ENCODE data around the gene IQGAP2.

The IQGAP2 gene

DNA sequence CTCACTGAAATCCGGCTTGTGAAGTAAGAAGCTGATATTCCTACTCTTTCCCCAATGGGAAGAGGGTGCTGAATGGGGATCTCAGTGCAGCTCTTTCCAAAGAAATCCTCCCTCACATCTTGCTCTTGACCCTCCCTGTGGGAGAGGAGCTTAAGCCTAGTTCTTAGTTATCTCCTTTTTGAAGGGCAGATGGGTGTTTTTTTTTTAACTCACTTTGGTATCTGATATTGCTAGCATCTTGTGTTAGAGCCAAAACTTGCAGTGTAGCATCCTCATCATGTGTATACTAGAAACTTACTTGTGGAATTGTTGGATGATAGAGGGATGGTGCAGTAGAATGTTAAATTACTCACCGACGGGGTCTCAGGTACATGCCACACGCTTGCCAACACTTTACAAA is 129.9 kb downstream of the IQGAP2 start:
- TF ChIP-seq, protein P1, sequence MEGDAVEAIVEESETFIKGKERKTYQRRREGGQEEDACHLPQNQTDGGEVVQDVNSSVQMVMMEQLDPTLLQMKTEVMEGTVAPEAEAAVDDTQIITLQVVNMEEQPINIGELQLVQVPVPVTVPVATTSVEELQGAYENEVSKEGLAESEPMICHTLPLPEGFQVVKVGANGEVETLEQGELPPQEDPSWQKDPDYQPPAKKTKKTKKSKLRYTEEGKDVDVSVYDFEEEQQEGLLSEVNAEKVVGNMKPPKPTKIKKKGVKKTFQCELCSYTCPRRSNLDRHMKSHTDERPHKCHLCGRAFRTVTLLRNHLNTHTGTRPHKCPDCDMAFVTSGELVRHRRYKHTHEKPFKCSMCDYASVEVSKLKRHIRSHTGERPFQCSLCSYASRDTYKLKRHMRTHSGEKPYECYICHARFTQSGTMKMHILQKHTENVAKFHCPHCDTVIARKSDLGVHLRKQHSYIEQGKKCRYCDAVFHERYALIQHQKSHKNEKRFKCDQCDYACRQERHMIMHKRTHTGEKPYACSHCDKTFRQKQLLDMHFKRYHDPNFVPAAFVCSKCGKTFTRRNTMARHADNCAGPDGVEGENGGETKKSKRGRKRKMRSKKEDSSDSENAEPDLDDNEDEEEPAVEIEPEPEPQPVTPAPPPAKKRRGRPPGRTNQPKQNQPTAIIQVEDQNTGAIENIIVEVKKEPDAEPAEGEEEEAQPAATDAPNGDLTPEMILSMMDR (conservative IDR thresholded peaks at IDR 0.05; ENCODE audit: low read length): no peak
- TF ChIP-seq EZH2phosphoT487 (IDR thresholded peaks at IDR 0.05; ENCODE audit: borderline replicate concordance): no peak

DNA sequence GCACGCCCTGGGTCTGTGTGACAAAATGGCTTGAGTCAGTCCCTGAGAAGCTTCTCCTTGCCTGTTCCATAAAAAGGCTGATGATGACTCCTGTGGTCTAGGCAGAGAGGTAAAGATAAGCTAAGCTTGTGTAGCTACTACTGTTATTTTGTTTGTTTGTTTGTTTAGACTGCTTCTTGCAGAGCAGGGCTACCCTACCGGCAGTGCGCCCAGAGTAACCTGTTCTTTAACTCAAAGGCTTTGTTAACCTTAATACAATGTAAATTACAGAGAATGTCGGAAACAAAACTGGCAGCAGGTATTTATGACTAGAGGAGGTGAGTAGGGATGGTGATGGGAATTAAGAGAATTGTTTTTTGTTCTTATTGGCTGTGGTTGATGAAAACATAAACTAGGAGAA is 132.5 kb downstream of the IQGAP2 start:
- Histone ChIP-seq H3K4me3 (ENCODE audit: low read length, poor library complexity, severe bottlenecking) (no peak overlapping the region), H3K9me2 (replicated peaks; ENCODE audit: low read depth, low read length) (no peaks in the 10 kb centered on the region), H2AFZ (ENCODE audit: low read length) (no peak overlapping the region), H3K4me1 (ENCODE audit: insufficient read depth, low read length, poor library complexity, severe bottlenecking) (peaks cover 33% of the 10 kb centered on the region), H4K20me1 (ENCODE audit: insufficient read depth, low read length, poor library complexity, severe bottlenecking) (no peaks in the 10 kb centered on the region), H3K4me2 (ENCODE audit: low read depth, low read length, poor library complexity, severe bottlenecking) (no peak overlapping the region), H3F3A (ENCODE audit: low read depth) (no peaks in the 10 kb centered on the region), H3K36me3 (ENCODE audit: insufficient read depth, low read length) (peaks cover 6% of the 10 kb centered on the region; the same call in 1 of the 2 replicates), H3K79me2 (ENCODE audit: insufficient read depth, low read length) (peaks cover 71% of the 10 kb centered on the region), H3K27me3 (ENCODE audit: insufficient read depth, low read length, poor library complexity, severe bottlenecking) (no peaks in the 10 kb centered on the region), H3K9ac (ENCODE audit: low read depth, low read length, poor library complexity, severe bottlenecking) (no peak overlapping the region), H3K9me3 (ENCODE audit: insufficient read depth, low read depth, low read length) (no peaks in the 10 kb centered on the region)
- TF ChIP-seq, protein P1 (conservative IDR thresholded peaks at IDR 0.05; ENCODE audit: low read length): no peak
- TF ChIP-seq EZH2phosphoT487 (IDR thresholded peaks at IDR 0.05; ENCODE audit: borderline replicate concordance): no peak

More for the DNA sequence above, 129.9 kb downstream of the IQGAP2 start:
- Histone ChIP-seq H3K4me3 (ENCODE audit: low read length, poor library complexity, severe bottlenecking) (no peak overlapping the region), H3K9ac (ENCODE audit: low read depth, low read length, poor library complexity, severe bottlenecking) (no peak overlapping the region), H4K20me1 (ENCODE audit: insufficient read depth, low read length, poor library complexity, severe bottlenecking) (no peaks in the 10 kb centered on the region), H3K79me2 (ENCODE audit: insufficient read depth, low read length) (peaks cover 61% of the 10 kb centered on the region), H3K9me2 (replicated peaks; ENCODE audit: low read depth, low read length) (no peaks in the 10 kb centered on the region), H3F3A (ENCODE audit: low read depth) (no peaks in the 10 kb centered on the region), H2AFZ (ENCODE audit: low read length) (no peak overlapping the region), H3K4me1 (ENCODE audit: insufficient read depth, low read length, poor library complexity, severe bottlenecking) (peaks cover 35% of the 10 kb centered on the region), H3K9me3 (ENCODE audit: insufficient read depth, low read depth, low read length) (no peaks in the 10 kb centered on the region), H3K36me3 (ENCODE audit: insufficient read depth, low read length) (peaks cover 5% of the 10 kb centered on the region; the same call in 1 of the 2 replicates), H3K27me3 (ENCODE audit: insufficient read depth, low read length, poor library complexity, severe bottlenecking) (no peaks in the 10 kb centered on the region), H3K4me2 (ENCODE audit: low read depth, low read length, poor library complexity, severe bottlenecking) (no peak overlapping the region)

DNA sequence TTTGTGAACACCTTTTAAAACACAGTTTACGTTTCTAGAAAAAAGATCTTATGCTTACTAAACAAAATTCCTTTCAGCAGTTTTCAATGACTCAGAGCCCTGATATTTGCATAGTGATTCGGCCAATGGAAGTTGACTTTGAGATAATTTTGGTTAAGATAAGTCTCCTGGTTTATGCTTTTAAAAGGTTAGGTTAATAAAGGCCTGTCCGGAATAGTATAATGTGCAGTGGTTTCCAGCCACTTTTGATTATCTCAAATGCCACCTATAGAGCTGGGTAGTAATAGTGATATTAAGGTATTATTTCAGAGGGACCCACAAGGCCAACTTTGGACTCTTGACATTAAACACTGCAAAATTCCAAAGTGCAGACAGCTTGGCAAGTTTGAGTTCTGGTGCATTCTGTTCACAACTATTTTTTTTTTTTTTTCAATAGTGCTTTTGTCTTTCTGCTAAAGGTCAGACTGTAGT is 134.0 kb downstream of the IQGAP2 start:
- peaks cover 77% of the 10 kb centered on the region for H3K79me2 ChIP-seq (ENCODE audit: insufficient read depth, low read length)
- peaks cover 6% of the 10 kb centered on the region; the same call in 1 of the 2 replicates for H3K36me3 ChIP-seq (ENCODE audit: insufficient read depth, low read length)
- H3K4me1 ChIP-seq (ENCODE audit: insufficient read depth, low read length, poor library complexity, severe bottlenecking): peaks cover 40% of the 10 kb centered on the region
- H4K20me1 ChIP-seq (ENCODE audit: insufficient read depth, low read length, poor library complexity, severe bottlenecking): no peaks in the 10 kb centered on the region
- no peaks in the 10 kb centered on the region for H3K27me3 ChIP-seq (ENCODE audit: insufficient read depth, low read length, poor library complexity, severe bottlenecking)
- no peak overlapping the region for H3K4me3 ChIP-seq (ENCODE audit: low read length, poor library complexity, severe bottlenecking)
- H2AFZ ChIP-seq (ENCODE audit: low read length): no peak overlapping the region
- no peak overlapping the region for H3K9ac ChIP-seq (ENCODE audit: low read depth, low read length, poor library complexity, severe bottlenecking)
- no peaks in the 10 kb centered on the region for H3K9me2 ChIP-seq (replicated peaks; ENCODE audit: low read depth, low read length)
- no peak overlapping the region for H3K4me2 ChIP-seq (ENCODE audit: low read depth, low read length, poor library complexity, severe bottlenecking)
- no peaks in the 10 kb centered on the region for H3K9me3 ChIP-seq (ENCODE audit: insufficient read depth, low read depth, low read length)
- TF ChIP-seq, protein P1 (conservative IDR thresholded peaks at IDR 0.05; ENCODE audit: low read length): no peak
- TF ChIP-seq EZH2phosphoT487 (IDR thresholded peaks at IDR 0.05; ENCODE audit: borderline replicate concordance): no peak
- peaks cover 7% of the 10 kb centered on the region; the same call in 1 of the 2 replicates for H3F3A ChIP-seq (ENCODE audit: low read depth)
